ENCODE data around the gene RBMS3.

The RBMS3 gene

GRCh38 chr3:29279286-29279685 lies 1.6 kb upstream of the RBMS3 start:
- DNase-seq, result no peak

DNA sequence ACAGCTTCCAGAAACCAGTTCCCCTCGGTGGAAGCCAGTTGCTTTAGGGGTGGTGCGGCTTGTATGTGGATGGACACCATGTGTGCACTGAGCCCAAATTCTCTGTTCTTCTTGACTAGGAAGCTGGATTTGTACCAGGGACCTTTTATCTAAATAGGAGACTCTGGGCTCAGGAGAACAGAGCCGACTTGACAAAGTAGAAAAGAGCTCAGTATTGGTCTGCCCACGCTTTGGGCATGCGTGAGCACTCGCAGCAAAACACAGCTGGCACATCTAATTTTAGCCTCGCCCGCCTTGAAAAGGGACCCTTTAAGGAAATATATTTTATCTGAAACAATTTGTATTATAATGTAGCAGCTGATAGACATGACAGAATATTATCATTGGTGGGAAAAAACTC lies 1.1 kb upstream of the RBMS3 start:
- peak; percentile 14 for DNase-seq

DNA sequence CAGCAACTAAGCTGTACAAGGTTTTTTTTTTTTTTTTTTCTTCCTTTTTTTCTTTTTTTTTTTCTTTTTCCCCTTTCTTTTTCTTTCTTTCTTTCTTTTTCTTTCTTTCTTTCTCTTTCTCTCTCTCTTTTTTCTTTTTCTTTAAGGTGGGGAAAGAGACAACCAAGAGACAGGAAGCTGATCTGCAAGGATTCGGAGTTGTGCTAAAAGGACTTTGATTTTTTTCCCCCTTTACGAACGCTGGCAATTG lies 148 bp downstream of the RBMS3 start:
- DNase-seq, result no peak

GRCh38 chr3:29281344-29282241 lies 722 bp downstream of the RBMS3 start:
- DNase-seq, result peak; percentile 69

GRCh38 chr3:29282427-29283230 lies 1.8 kb downstream of the RBMS3 start:
- DNase-seq, result peak; percentile 59

DNA sequence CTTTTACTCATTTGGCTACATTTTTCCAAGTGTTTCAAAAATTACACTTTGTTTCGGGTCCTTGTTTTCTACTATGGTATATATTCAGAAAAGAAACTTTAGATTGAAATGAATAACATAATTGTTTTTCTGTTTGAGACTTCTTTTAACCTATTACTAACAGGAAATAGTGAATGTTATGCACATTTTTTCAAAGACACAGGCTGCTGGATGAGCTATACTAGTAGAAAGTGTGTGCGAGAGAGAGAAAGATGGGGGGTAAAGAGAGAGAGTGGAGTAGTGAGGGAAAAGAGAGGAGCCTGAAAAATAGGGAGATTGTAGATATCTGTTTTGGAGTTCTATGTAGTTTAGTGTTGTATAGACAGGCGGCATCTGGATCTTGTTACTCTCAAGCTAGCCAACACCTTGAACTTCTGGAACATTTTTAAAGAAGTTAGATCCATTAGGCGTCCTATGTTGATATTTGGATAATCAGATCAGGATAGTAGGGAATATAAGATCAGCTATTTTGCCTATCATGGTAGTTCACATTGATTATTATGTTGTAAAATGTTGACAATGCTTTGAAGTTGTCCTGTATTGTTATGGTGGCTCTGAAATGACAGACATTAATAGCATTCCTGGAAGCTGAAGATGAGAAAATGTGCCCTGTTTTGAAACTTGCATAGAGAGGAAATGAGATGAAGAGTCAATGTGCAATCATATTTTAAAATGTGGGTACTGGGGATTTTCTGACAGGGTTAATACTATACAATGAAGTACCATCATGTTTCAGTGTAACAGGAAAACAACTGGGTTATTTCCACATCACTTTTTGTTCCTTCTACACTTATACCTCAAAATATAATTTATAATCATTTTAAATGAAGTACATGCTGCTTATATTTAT lies 2.6 kb downstream of the RBMS3 start:
- peak; percentile 59 for DNase-seq

DNA sequence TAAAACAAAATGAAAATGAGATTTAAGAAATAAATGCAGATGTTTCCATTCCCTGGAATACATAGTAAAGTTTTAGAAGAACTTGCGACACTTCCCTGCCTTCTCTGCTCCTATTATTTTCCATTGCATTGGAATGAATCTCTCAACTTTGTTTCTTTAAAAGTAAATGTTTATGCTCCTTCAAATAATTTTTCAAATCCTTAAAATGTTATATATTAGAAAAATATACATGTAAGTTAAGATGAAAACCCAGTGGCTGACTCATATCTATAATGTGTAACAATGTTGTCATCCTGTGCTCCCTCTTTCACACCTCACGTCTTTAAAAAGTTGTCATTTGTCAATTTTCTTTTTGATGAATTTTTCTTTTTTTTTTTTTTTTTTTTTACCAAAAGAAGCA lies 3.6 kb downstream of the RBMS3 start:
- DNase-seq, result peak; percentile 22

- DNase-seq, result peak; percentile 61
Observed at GRCh38 chr3:29285471-29286071, 4.7 kb downstream of the RBMS3 start.

GRCh38 chr3:29286478-29287240 lies 5.8 kb downstream of the RBMS3 start:
- DNase-seq, result no peak

DNA sequence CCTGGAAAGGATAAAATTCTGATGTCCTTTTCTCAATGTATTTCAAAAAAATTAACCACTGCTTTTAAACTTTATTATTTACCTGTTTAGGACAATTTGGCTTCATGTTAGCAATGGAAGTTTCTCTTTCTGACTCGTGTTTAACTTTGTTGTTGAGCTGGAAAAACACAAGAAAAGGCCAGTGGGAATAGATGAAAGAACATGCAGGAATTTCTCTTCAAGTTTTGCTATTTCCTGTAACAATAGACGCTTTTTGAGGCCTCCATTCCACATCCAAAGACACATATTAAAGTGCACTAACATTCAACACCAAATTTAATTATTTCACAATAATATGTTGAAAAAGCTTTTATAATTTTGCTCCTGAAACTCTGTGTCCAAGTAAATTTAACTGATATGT lies 9.7 kb downstream of the RBMS3 start:
- DNase-seq, result no peak

DNA sequence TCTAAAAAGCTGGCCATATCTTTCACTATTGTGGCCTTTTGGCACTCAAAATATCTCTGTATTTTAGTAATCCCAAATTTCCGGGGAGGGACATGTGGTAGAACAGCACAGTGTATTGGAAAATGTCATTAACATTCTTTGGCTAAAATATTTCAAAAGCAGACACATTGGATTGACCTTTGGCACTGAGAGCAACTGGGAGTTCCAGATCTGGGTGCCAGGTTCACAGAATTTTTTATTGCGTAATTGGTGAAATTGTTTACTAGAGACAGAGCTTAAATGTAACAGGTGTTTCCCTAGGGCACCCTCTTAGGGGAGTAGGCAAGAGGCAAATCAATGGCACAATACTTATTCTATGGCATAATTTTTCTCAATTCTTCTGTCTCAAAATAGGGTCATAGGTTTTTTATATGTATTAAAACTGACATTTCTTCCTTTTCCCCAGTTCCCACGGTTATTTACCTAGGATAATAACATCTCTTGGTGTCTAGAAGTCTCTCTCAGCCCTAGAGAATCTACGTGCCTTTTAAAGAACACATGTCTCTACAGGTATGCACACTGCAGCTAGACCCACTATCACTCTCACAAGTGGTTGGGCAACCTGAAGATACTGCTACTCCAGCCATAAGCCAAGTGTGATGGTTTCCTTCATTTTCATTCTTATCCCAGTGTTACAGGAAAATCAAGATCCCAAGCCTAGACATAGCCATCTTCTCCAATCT lies 10.6 kb downstream of the RBMS3 start:
- no peak for DNase-seq

- no peak for DNase-seq
Observed at GRCh38 chr3:29291982-29292363, 11.1 kb downstream of the RBMS3 start.

- no peak for DNase-seq
Observed at GRCh38 chr3:29293421-29293820, 12.6 kb downstream of the RBMS3 start.

GRCh38 chr3:29297998-29298397 lies 17.1 kb downstream of the RBMS3 start:
- no peak for DNase-seq

DNA sequence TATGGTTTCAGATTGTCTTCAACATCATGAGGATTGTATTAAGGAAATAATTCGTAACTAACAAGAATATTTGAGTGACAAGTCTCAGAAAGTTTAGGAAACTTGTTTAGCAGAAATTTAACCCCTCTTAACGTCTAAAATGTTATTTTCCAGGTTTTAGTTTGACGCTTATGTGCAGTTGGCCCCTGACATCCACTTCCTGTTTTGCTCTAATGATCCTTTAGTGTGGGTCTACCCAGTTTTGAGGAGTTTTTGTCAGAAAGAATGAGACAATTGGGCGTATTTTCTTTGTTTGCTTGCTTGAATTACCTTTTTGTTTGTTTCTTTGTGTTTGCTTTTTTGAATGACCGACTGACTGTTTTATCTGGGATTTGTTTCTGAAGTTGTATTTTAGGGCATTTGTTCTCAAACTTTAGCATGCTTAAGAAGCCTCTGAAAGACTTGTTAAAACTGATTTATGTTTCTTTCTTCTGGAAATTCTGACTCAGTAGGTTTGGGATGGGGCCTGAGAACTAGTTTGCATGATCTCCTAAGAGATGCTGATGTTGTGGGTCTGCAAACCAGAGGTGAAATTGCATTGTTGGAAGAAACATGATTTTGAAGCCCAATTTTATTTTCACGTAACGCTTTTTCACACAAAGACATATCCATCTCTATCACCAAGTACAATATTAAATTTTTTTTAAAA lies 20.6 kb downstream of the RBMS3 start:
- DNase-seq, result no peak

GRCh38 chr3:29302619-29303018 lies 21.7 kb downstream of the RBMS3 start:
- DNase-seq, result no peak

GRCh38 chr3:29307295-29307694 lies 26.4 kb downstream of the RBMS3 start:
- DNase-seq, result no peak

DNA sequence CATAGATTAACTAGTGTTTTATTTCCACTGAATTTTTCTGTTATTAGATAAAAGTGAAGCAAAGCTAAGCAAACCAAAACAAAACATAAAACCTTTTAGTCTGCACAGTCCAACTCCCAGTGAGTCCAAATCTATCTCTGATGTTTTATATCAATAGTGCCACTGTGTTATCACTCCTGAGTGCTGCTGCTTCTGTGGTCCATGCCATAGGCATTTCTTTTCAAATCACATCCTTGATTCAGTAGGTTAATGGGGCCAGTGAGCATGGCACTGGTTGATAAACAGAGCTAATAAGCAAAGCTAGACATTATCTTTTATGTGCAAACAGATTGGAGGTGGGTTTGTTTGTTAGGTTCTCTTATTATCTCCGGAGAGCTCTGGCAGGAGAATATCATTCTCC lies 30.0 kb downstream of the RBMS3 start:
- no peak for DNase-seq

DNA sequence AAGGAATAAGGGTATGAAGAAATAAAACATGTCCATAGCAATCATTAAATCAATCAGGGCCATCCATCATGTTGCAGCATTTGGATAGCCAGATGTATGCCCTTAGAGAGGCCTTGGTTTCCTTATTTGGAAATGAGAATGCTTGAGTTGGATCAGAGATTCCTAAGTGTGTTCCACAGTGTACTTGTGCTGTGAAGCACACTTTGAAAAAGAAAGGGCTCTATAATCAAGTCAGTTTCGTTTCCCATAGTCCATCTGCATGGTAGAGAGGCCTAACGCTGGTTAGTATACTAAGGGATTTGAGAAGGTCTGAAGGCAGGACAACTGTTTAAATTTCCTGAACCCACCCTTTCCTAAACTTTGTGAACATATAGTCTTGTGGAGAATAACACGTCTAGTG lies 30.9 kb downstream of the RBMS3 start:
- no peak for DNase-seq

GRCh38 chr3:29312395-29312794 lies 31.5 kb downstream of the RBMS3 start:
- no peak for DNase-seq

GRCh38 chr3:29312960-29313452 lies 32.1 kb downstream of the RBMS3 start:
- DNase-seq, result no peak
